Esophagus squamous epithelium (tissue), 4 donors: ENCODE measurements around the gene PANK1.

Experiments used
- CTCF ChIP-seq, 6 experiments: fragments of 450-650 bp in 4 of 6; fragments of 200-600 bp in 2 of 6; sonication (generic) in 2 of 6; IDR thresholded peaks; one replicate each; pipeline ENCODE4 v1.5.1; 2016 to 2019; ENCODE audit warnings: antibody characterized with exemption in 6 of 6, mild to moderate bottlenecking in 4 of 6, moderate library complexity in 4 of 6
- POLR2A ChIP-seq, 4 donors: fragments of 450-650 bp; IDR thresholded peaks; one replicate each; pipeline ENCODE4 v1.6.1; 2017; ENCODE audit warnings: antibody characterized with exemption in 4 of 4, mild to moderate bottlenecking in 4 of 4, moderate library complexity in 3 of 4

- TF ChIP-seq CTCF (IDR thresholded peaks at IDR 0.05), result no peak
- TF ChIP-seq POLR2A (IDR thresholded peaks at IDR 0.05), result no peak
Observed at GRCh38 chr10:89662596-89662995, 17.6 kb upstream of the PANK1 start.
